ENCODE results near the gene EMX2. TPM values are rescaled to one million over a fixed set of nuclear protein-coding genes. Genes with fewer than 3 reads are reported as not detected.

The EMX2 gene
- total RNA-seq, 1 donor from 2014 or later, result not detected

DNA sequence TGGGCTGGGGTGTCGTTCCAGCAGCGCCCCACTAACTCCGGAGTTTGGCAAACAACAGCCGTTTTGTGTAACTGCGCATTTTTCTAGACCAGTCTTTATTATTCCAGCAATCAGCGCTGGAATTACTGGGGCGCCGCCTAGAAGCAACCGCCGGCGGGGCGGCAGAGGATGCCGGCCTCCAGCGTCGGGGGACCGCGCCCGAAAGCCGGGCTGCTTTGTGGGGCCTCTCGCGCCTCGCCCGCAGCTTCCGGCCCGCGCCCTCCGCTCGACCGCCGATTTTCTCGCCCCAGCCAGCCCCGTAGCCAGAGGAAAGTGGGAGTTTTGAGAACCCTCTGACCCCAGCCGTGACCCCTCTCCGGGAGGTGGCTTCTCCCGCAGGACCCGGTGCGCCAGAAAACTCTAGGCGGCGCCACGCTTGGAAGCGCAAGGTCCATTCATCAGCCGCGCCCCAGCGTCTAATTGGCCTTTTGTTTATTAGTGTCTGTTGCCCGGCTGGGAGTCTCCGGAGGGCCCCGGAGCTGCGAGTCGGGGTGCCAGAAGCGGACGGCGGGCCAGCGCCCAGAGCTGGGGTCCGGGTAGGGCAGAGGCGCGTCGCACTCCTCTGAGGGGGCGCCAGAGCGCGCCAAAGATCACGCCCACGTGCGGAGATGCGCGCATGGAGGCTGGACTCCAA is 10.7 kb downstream of the EMX2 start:
- POLR2A ChIA-PET, result no interaction called here
- DNase-seq, result no peak
- H3K36me3 Mint-ChIP-seq (ENCODE audit: low read depth), result no peaks in the 10 kb centered on the region
- H3K27ac Mint-ChIP-seq, result no peak overlapping the region
- TF ChIP-seq, protein P1, sequence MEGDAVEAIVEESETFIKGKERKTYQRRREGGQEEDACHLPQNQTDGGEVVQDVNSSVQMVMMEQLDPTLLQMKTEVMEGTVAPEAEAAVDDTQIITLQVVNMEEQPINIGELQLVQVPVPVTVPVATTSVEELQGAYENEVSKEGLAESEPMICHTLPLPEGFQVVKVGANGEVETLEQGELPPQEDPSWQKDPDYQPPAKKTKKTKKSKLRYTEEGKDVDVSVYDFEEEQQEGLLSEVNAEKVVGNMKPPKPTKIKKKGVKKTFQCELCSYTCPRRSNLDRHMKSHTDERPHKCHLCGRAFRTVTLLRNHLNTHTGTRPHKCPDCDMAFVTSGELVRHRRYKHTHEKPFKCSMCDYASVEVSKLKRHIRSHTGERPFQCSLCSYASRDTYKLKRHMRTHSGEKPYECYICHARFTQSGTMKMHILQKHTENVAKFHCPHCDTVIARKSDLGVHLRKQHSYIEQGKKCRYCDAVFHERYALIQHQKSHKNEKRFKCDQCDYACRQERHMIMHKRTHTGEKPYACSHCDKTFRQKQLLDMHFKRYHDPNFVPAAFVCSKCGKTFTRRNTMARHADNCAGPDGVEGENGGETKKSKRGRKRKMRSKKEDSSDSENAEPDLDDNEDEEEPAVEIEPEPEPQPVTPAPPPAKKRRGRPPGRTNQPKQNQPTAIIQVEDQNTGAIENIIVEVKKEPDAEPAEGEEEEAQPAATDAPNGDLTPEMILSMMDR (IDR thresholded peaks at IDR 0.05), result no peak
- CTCF ChIA-PET, result no interaction called here
- no peaks in the 10 kb centered on the region for H3K9me3 Mint-ChIP-seq
- intact Hi-C loops (cut with micrococcal nuclease), result no loop called here
- no peak overlapping the region for H3K4me3 Mint-ChIP-seq
- ATAC-seq (ENCODE audit: low read depth), result no peak
- peaks cover 57% of the 10 kb centered on the region for H3K27me3 Mint-ChIP-seq
- H3K4me1 Mint-ChIP-seq, result peaks cover 4% of the 10 kb centered on the region

DNA sequence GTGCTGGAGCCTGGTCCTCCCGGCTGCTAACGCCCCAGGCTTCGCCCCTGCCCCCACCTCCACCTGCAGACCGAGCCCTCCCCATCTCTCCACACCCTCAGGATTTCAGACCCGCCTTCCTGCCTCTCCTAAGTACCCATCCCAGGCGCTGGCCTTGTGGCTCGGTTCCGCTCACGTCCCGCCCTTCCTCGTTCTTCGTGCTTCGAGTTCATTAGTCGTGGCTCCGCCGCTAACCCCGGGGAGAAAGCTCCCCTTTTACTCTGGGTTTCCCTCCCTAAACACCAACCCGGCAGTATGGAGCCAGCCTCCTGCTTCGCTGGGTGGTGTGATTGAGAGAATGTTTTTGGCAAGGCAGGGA is 11.2 kb downstream of the EMX2 start:
- Mint-ChIP-seq H3K27me3 (peaks cover 58% of the 10 kb centered on the region), H3K27ac (no peak overlapping the region), H3K4me1 (peaks cover 4% of the 10 kb centered on the region), H3K4me3 (no peak overlapping the region), H3K36me3 (ENCODE audit: low read depth) (no peaks in the 10 kb centered on the region), H3K9me3 (no peaks in the 10 kb centered on the region)
- CTCF ChIA-PET, result no interaction called here
- POLR2A ChIA-PET, result no interaction called here
- TF ChIP-seq, protein P1 (IDR thresholded peaks at IDR 0.05), result no peak
- intact Hi-C loops (cut with micrococcal nuclease), result no loop called here
- ATAC-seq (ENCODE audit: low read depth), result no peak
- no peak for DNase-seq

- no peak for ATAC-seq (ENCODE audit: low read depth)
- Mint-ChIP-seq H3K27me3 (peaks cover 58% of the 10 kb centered on the region), H3K4me1 (peaks cover 4% of the 10 kb centered on the region), H3K36me3 (ENCODE audit: low read depth) (no peaks in the 10 kb centered on the region), H3K27ac (no peak overlapping the region), H3K4me3 (no peak overlapping the region), H3K9me3 (no peaks in the 10 kb centered on the region)
- POLR2A ChIA-PET, result no interaction called here
- no peak for DNase-seq
- intact Hi-C loops (cut with micrococcal nuclease), result no loop called here
- TF ChIP-seq, protein P1 (IDR thresholded peaks at IDR 0.05), result no peak
- CTCF ChIA-PET, result no interaction called here
These were observed 11.8 kb downstream of the EMX2 start for GRCh38 chr10:117554241-117554814.

- ChIA-PET CTCF (no interaction called here), POLR2A (no interaction called here)
- Mint-ChIP-seq H3K9me3 (no peaks in the 10 kb centered on the region), H3K4me1 (peaks cover 4% of the 10 kb centered on the region), H3K27me3 (peaks cover 59% of the 10 kb centered on the region), H3K36me3 (ENCODE audit: low read depth) (no peaks in the 10 kb centered on the region), H3K27ac (no peak overlapping the region), H3K4me3 (no peak overlapping the region)
- DNase-seq (no peak), ATAC-seq (ENCODE audit: low read depth) (no peak)
- TF ChIP-seq, protein P1 (IDR thresholded peaks at IDR 0.05), result no peak
- intact Hi-C loops (cut with micrococcal nuclease), result no loop called here
These were observed 12.5 kb downstream of the EMX2 start for GRCh38 chr10:117555017-117555416.

GRCh38 chr10:117555863-117556262 is 13.3 kb downstream of the EMX2 start:
- CTCF ChIA-PET, result no interaction called here
- POLR2A ChIA-PET, result no interaction called here
- Mint-ChIP-seq H3K27ac (no peak overlapping the region), H3K4me1 (peaks cover 4% of the 10 kb centered on the region), H3K4me3 (no peak overlapping the region), H3K36me3 (ENCODE audit: low read depth) (no peaks in the 10 kb centered on the region), H3K27me3 (peaks cover 51% of the 10 kb centered on the region), H3K9me3 (no peaks in the 10 kb centered on the region)
- intact Hi-C loops (cut with micrococcal nuclease), result no loop called here
- TF ChIP-seq, protein P1 (IDR thresholded peaks at IDR 0.05), result no peak
- DNase-seq (no peak), ATAC-seq (ENCODE audit: low read depth) (no peak)

All from activated B cell treated with CpG ODN at 0.5 μM for 24 hours (primary cell).